WERI-Rb-1 (cell line): ENCODE results near the gene KLHL42.
A peak's percentile ranks its signal among the peaks of the same experiment; 100 is the strongest.

ENCODE experiments used
- DNase-seq: peaks from one replicate; pipeline ENCODE4 v3.0.0-alpha.2; 2020
- H3K27ac ChIP-seq: fragments of 250-450 bp; sonication (Bioruptor Pico); 2 replicates; pipeline ENCODE4 v1.5.1; 2020; ENCODE audit warnings: mild to moderate bottlenecking, moderate library complexity
- H3K27me3 ChIP-seq: fragments of 250-450 bp; sonication (Bioruptor Pico); 2 replicates; pipeline ENCODE4 v1.5.1; 2021; ENCODE audit warnings: mild to moderate bottlenecking, low read depth, moderate library complexity; ENCODE audit not compliant: insufficient read depth, severe bottlenecking
- H3K36me3 ChIP-seq: fragments of 250-450 bp; sonication (Bioruptor Pico); 2 replicates; pipeline ENCODE4 v1.5.1; 2020; ENCODE audit warnings: mild to moderate bottlenecking, moderate library complexity
- H3K4me3 ChIP-seq: 2 replicates; pipeline ENCODE4 v1.5.1; 2011; ENCODE audit warnings: low read depth, mild to moderate bottlenecking, control low read depth, low read length
- H3K9me3 ChIP-seq: fragments of 250-450 bp; sonication (Bioruptor Pico); 2 replicates; pipeline ENCODE4 v1.5.1; 2021; ENCODE audit warnings: mild to moderate bottlenecking, moderate library complexity; ENCODE audit not compliant: severe bottlenecking
- TF ChIP-seq, protein P1 (sequence below): IDR thresholded peaks from 2 replicates; pipeline ENCODE4 v1.5.1; 2011; ENCODE audit warnings: low read depth, mild to moderate bottlenecking, control low read depth, inconsistent platforms, low read length

Gene KLHL42

GRCh38 chr12:27814851-27815591 lies 35.0 kb downstream of the KLHL42 start:
- H3K36me3 ChIP-seq, result no peaks in the 10 kb centered on the region
- TF ChIP-seq, protein P1, sequence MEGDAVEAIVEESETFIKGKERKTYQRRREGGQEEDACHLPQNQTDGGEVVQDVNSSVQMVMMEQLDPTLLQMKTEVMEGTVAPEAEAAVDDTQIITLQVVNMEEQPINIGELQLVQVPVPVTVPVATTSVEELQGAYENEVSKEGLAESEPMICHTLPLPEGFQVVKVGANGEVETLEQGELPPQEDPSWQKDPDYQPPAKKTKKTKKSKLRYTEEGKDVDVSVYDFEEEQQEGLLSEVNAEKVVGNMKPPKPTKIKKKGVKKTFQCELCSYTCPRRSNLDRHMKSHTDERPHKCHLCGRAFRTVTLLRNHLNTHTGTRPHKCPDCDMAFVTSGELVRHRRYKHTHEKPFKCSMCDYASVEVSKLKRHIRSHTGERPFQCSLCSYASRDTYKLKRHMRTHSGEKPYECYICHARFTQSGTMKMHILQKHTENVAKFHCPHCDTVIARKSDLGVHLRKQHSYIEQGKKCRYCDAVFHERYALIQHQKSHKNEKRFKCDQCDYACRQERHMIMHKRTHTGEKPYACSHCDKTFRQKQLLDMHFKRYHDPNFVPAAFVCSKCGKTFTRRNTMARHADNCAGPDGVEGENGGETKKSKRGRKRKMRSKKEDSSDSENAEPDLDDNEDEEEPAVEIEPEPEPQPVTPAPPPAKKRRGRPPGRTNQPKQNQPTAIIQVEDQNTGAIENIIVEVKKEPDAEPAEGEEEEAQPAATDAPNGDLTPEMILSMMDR, result no peak
- no peak overlapping the region for H3K4me3 ChIP-seq
- H3K9me3 ChIP-seq, result no peaks in the 10 kb centered on the region
- DNase-seq, result no peak
- no peak overlapping the region for H3K27ac ChIP-seq
- no peaks in the 10 kb centered on the region for H3K27me3 ChIP-seq

DNA sequence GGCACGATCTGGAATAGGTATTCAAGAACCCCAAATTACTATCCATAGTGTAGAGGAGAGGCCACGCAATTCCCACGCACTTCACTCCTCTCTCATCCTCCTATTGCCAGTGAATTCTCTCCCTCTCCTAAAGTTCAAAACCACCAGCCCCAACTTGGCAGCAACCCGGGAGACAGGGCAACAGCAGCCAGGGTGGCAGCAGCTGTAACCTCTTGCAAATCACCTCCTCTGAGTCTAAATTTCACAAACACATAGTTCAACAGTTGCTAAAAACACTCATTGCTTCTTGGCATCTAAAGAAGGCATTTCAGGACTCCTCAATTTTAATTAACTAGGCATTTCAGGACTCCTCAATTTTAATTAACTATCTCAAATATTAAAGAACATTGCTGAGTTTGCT lies 37.7 kb downstream of the KLHL42 start:
- no peak for DNase-seq
- Histone ChIP-seq H3K9me3 (no peaks in the 10 kb centered on the region), H3K36me3 (no peaks in the 10 kb centered on the region), H3K27me3 (no peaks in the 10 kb centered on the region), H3K4me3 (no peak overlapping the region), H3K27ac (no peak overlapping the region)
- TF ChIP-seq, protein P1, result no peak

- TF ChIP-seq, protein P1, result no peak
- H3K27me3 ChIP-seq, result no peaks in the 10 kb centered on the region
- DNase-seq, result no peak
- no peaks in the 10 kb centered on the region for H3K36me3 ChIP-seq
- H3K9me3 ChIP-seq, result no peaks in the 10 kb centered on the region
- H3K27ac ChIP-seq, result no peak overlapping the region
- no peak overlapping the region for H3K4me3 ChIP-seq
Observed at GRCh38 chr12:27818401-27818918, 38.4 kb downstream of the KLHL42 start.

DNA sequence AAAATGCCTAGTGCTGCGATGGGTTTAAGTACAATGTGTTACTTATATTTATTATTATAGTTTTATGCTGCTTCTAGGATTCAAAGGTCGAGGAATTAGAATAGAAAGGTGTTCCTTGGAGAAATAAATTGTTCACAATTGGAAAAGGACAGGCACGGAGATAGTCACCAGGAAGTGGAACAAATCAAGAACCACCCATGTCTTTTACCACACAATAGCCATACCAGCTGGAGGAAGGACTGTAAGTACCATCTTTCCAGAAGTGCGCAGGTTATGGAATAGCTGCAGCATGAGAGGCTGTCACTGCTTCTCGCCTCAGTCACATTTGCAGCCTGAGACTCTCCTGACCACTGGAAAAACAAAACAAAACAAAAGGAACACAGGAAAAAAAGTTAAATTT lies 40.5 kb downstream of the KLHL42 start:
- H3K27ac ChIP-seq, result no peak overlapping the region
- TF ChIP-seq, protein P1, result no peak
- H3K9me3 ChIP-seq, result no peaks in the 10 kb centered on the region

GRCh38 chr12:27821259-27821973 lies 41.4 kb downstream of the KLHL42 start:
- Histone ChIP-seq H3K4me3 (no peak overlapping the region), H3K27ac (no peak overlapping the region)
- TF ChIP-seq, protein P1, result peak; percentile 60

More for the DNA sequence above, 40.5 kb downstream of the KLHL42 start:
- Histone ChIP-seq H3K36me3 (no peaks in the 10 kb centered on the region), H3K27me3 (no peaks in the 10 kb centered on the region), H3K4me3 (no peak overlapping the region)
- DNase-seq, result no peak

More at GRCh38 chr12:27821259-27821973, 41.4 kb downstream of the KLHL42 start:
- DNase-seq, result peak; percentile 39
- H3K36me3 ChIP-seq, result no peaks in the 10 kb centered on the region
- H3K9me3 ChIP-seq, result no peaks in the 10 kb centered on the region
- no peaks in the 10 kb centered on the region for H3K27me3 ChIP-seq
